Natural killer cell (primary cell): ENCODE data around the gene CPS1. TPM values are rescaled to one million over a fixed set of nuclear protein-coding genes. Genes with fewer than 3 reads are reported as not detected.

Experiments
- ATAC-seq, 3 donors: fragments of 150-1000 bp in 2 of 3; fragments of 200-7000 bp in 1 of 3; cut with Tn5 transposase; 1 replicate in 1 of 3; 2 replicates in 2 of 3; pipeline ENCODE4 v1.10.0; 2021; ENCODE audit warnings: mild to moderate bottlenecking in 2 of 3, moderate library complexity in 2 of 3
- DNase-seq, 2 donors: peaks; one replicate each; pipeline versions ENCODE4 v3.0.0 to v3.0.0-alpha.2; 2013 to 2021; ENCODE audit warnings: mixed read lengths in 1 of 2
- H3K27ac ChIP-seq: one replicate; pipeline ENCODE4 v1.5.1; 2013; ENCODE audit warnings: mild to moderate bottlenecking, low read length
- H3K27me3 ChIP-seq: one replicate; pipeline ENCODE4 v1.6.1; 2013; ENCODE audit warnings: low read length; ENCODE audit not compliant: control insufficient read depth, insufficient read depth
- H3K36me3 ChIP-seq: one replicate; pipeline ENCODE4 v1.6.1; 2013; ENCODE audit warnings: low read length; ENCODE audit not compliant: control insufficient read depth, insufficient read depth
- H3K4me1 ChIP-seq: one replicate; pipeline ENCODE4 v1.6.1; 2013; ENCODE audit warnings: low read length; ENCODE audit not compliant: control insufficient read depth, insufficient read depth
- H3K4me3 ChIP-seq: one replicate; pipeline ENCODE4 v1.5.1; 2013; ENCODE audit warnings: low read length
- H3K9me3 ChIP-seq: one replicate; pipeline ENCODE4 v1.6.1; 2013; ENCODE audit warnings: low read length; ENCODE audit not compliant: control insufficient read depth, insufficient read depth
- H3K27ac Mint-ChIP-seq, 2 donors: one replicate each; pipeline ENCODE4 v1.8.0; 2022; ENCODE audit warnings: mild to moderate bottlenecking in 2 of 2, mixed read lengths in 2 of 2, moderate library complexity in 1 of 2
- H3K27me3 Mint-ChIP-seq, 2 donors: one replicate each; pipeline ENCODE4 v1.8.0; 2022; ENCODE audit warnings: low read depth in 2 of 2, mixed read lengths in 2 of 2
- H3K36me3 Mint-ChIP-seq: one replicate; pipeline ENCODE4 v1.8.0; 2022; ENCODE audit warnings: mixed read lengths
- H3K4me1 Mint-ChIP-seq, 2 donors: one replicate each; pipeline ENCODE4 v1.8.0; 2022; ENCODE audit warnings: mixed read lengths in 2 of 2
- H3K4me3 Mint-ChIP-seq: one replicate; pipeline ENCODE4 v1.8.0; 2022; ENCODE audit warnings: mild to moderate bottlenecking, moderate library complexity, mixed read lengths
- H3K9me3 Mint-ChIP-seq, 2 donors: one replicate each; pipeline ENCODE4 v1.8.0; 2022; ENCODE audit warnings: mixed read lengths in 2 of 2
- WGBS: methylation state at CpG from one replicate; pipeline ENCODE4 v1.1.7; 2013; ENCODE audit warnings: missing lambda C conversion rate; ENCODE audit not compliant: insufficient coverage; 5-methylcytosine and 5-hydroxymethylcytosine counted together
- intact Hi-C: fragments of 100-400 bp; cut with micrococcal nuclease; formaldehyde crosslinking; loops from one replicate; pipeline ENCODE4 v1.14.2; 2022
- total RNA-seq, 4 donors: library from RNA; stranded (reverse); fragments of 120-200 nt in 1 of 4; gene quantifications; one replicate each; pipeline versions ENCODE4 v1.2.3 to v1.2.4, GENCODE V29; 2013 to 2022
- TF ChIP-seq, protein P1 (sequence below): fragments of 200-600 bp; IDR thresholded peaks from one replicate; pipeline ENCODE4 v1.8.0; 2022; ENCODE audit warnings: antibody characterized with exemption

The CPS1 gene
- total RNA-seq, 3 donors from 2014 or later (not counting 1 experiment from before 2014, with no cell fraction given): 1.3 TPM; not detected in 2

DNA sequence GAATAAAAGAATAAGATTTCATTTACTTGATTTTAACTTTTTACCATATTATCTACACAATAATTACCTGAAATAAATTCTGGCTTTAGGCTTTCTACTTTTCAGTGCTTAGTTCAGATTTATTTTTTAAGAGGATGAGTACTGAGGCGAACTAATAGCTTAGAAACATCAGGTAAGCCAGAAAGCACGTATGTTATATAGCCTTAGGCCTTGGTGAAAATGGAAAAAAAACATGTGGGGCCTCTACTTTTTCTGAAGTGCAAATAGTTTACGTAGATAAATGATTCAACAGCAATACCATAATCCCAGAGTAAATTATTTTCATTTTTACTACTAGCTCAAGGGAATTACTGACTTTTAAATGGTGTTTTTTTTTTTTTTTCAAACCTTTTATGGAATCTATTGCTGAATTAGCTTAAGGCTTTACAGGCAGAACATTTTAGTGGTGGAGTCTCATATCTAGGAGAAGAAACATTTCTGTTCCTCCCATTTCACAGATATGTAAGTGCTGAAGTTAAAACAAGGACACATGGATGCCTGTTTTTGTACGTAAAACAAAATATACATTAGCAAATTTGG lies 6.2 kb downstream of the CPS1 start:
- Histone ChIP-seq H3K36me3 (no peaks in the 10 kb centered on the region), H3K4me3 (no peak overlapping the region), H3K27me3 (no peaks in the 10 kb centered on the region), H3K27ac (no peak overlapping the region), H3K9me3 (no peaks in the 10 kb centered on the region), H3K4me1 (no peaks in the 10 kb centered on the region)
- no peaks in the 10 kb centered on the region for H3K9me3 Mint-ChIP-seq
- TF ChIP-seq, protein P1, sequence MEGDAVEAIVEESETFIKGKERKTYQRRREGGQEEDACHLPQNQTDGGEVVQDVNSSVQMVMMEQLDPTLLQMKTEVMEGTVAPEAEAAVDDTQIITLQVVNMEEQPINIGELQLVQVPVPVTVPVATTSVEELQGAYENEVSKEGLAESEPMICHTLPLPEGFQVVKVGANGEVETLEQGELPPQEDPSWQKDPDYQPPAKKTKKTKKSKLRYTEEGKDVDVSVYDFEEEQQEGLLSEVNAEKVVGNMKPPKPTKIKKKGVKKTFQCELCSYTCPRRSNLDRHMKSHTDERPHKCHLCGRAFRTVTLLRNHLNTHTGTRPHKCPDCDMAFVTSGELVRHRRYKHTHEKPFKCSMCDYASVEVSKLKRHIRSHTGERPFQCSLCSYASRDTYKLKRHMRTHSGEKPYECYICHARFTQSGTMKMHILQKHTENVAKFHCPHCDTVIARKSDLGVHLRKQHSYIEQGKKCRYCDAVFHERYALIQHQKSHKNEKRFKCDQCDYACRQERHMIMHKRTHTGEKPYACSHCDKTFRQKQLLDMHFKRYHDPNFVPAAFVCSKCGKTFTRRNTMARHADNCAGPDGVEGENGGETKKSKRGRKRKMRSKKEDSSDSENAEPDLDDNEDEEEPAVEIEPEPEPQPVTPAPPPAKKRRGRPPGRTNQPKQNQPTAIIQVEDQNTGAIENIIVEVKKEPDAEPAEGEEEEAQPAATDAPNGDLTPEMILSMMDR: no peak
- H3K4me1 Mint-ChIP-seq: no peaks in the 10 kb centered on the region
- no peaks in the 10 kb centered on the region for H3K27me3 Mint-ChIP-seq
- intact Hi-C loops: no loop called here
- DNase-seq (no peak), ATAC-seq (no peak)
- WGBS: 93% methylated on average over 2 of the region's 4 CpGs
- no peaks in the 10 kb centered on the region for H3K36me3 Mint-ChIP-seq
- no peak overlapping the region for H3K4me3 Mint-ChIP-seq
- H3K27ac Mint-ChIP-seq: no peak overlapping the region

DNA sequence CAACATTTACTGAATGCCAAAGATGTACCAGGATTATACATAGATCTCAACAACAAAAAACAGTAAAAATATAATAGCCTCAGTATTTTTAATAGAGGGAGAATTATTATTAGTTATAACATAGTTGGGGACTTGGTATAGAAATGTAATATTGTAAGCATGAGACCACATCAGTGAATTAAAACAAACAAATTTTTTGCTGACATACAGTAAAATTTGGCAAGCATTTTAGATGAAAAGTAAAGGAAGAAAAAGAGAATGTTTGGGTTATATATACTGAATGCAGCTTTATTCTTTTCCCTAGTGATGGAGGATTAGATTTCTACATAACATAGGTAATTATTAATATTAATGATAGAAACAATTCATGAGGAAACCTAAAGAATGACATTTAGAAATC lies 10.9 kb downstream of the CPS1 start:
- ATAC-seq (no peak), DNase-seq (no peak)
- Mint-ChIP-seq H3K27me3 (no peaks in the 10 kb centered on the region), H3K27ac (no peak overlapping the region), H3K9me3 (no peaks in the 10 kb centered on the region), H3K4me1 (no peaks in the 10 kb centered on the region), H3K36me3 (no peaks in the 10 kb centered on the region), H3K4me3 (no peak overlapping the region)
- Histone ChIP-seq H3K27ac (no peak overlapping the region), H3K27me3 (no peaks in the 10 kb centered on the region), H3K9me3 (no peaks in the 10 kb centered on the region), H3K4me3 (no peak overlapping the region), H3K36me3 (no peaks in the 10 kb centered on the region), H3K4me1 (no peaks in the 10 kb centered on the region)
- TF ChIP-seq, protein P1: no peak
- intact Hi-C loops: no loop called here

DNA sequence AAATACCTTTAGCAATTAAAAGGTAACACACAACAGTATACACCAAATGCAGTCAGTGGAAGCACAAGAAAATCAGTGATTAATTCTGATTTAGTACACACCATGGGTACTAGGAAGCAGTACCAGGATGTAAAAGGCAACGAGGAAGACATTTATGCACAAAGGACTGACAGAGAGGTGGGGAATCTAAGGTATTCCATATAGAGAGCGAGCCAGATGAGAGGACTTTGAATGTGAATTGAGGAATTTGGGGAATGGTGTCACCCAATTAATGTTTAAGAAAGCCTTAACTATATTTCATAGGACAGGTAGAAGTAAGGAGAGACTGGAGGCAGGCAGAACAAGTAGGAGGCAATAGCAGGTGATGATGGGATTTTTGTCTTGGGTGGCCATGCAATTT lies 11.7 kb downstream of the CPS1 start:
- Mint-ChIP-seq H3K4me1 (no peaks in the 10 kb centered on the region), H3K9me3 (no peaks in the 10 kb centered on the region), H3K27ac (no peak overlapping the region), H3K4me3 (no peak overlapping the region), H3K36me3 (no peaks in the 10 kb centered on the region), H3K27me3 (no peaks in the 10 kb centered on the region)
- H3K27me3 ChIP-seq: no peaks in the 10 kb centered on the region
- ATAC-seq (no peak), DNase-seq (no peak)
- 51% methylated on average over 2 of the region's 2 CpGs for whole genome bisulfite sequencing
- no peaks in the 10 kb centered on the region for H3K9me3 ChIP-seq
- no peak overlapping the region for H3K4me3 ChIP-seq
- no peaks in the 10 kb centered on the region for H3K36me3 ChIP-seq
- TF ChIP-seq, protein P1: no peak
- intact Hi-C loops: no loop called here
- H3K27ac ChIP-seq: no peak overlapping the region
- no peaks in the 10 kb centered on the region for H3K4me1 ChIP-seq
